ENCODE results near the gene CALN1. TPM values are rescaled to one million over a fixed set of nuclear protein-coding genes. Genes with fewer than 3 reads are reported as not detected.

Gene CALN1
- total RNA-seq, 1 experiment from 2014 or later: not detected

GRCh38 chr7:72190919-72191318, 221.2 kb downstream of the CALN1 start:
- H3K27ac Mint-ChIP-seq (ENCODE audit: unreplicated experiment): no peak overlapping the region
- peaks cover 9% of the 10 kb centered on the region for H3K9me3 Mint-ChIP-seq (ENCODE audit: unreplicated experiment)
- H3K27me3 ChIP-seq (replicated peaks; ENCODE audit: control insufficient read depth, insufficient read depth, low read length): no peaks in the 10 kb centered on the region
- H3K4me3 Mint-ChIP-seq (ENCODE audit: unreplicated experiment): no peak overlapping the region
- no peaks in the 10 kb centered on the region for H3K36me3 Mint-ChIP-seq (ENCODE audit: insufficient read depth, unreplicated experiment)
- no peak for TF ChIP-seq CTCF (IDR thresholded peaks at IDR 0.05; ENCODE audit: insufficient read depth in 1 of 2, low read depth in 1 of 2, low read length in 1 of 2, severe bottlenecking in 1 of 2, unreplicated experiment in 1 of 2)
- POLR2A ChIA-PET: no interaction called here
- no peak for DNase-seq
- CTCF ChIA-PET: no interaction called here
- no peaks in the 10 kb centered on the region for H3K9me3 ChIP-seq
- H3K4me1 ChIP-seq: no peaks in the 10 kb centered on the region
- peaks cover 7% of the 10 kb centered on the region for H3K27me3 Mint-ChIP-seq (ENCODE audit: insufficient read depth, unreplicated experiment)
- intact Hi-C loops (cut with micrococcal nuclease; ENCODE audit: unreplicated experiment): no loop called here
- no peaks in the 10 kb centered on the region for H3K4me1 Mint-ChIP-seq (ENCODE audit: low read depth, unreplicated experiment)
- H3K4me3 ChIP-seq (ENCODE audit: low read depth, low read length): no peak overlapping the region
- BruUV-seq (replicated peaks): no TSS peak
- H3K36me3 ChIP-seq (ENCODE audit: control insufficient read depth, insufficient read depth, low read length): no peaks in the 10 kb centered on the region

GRCh38 chr7:72190146-72190545, 222.0 kb downstream of the CALN1 start:
- no peaks in the 10 kb centered on the region for H3K36me3 ChIP-seq (ENCODE audit: control insufficient read depth, insufficient read depth, low read length)
- H3K36me3 Mint-ChIP-seq (ENCODE audit: insufficient read depth, unreplicated experiment): no peaks in the 10 kb centered on the region
- no peak overlapping the region for H3K4me3 Mint-ChIP-seq (ENCODE audit: unreplicated experiment)
- no TSS peak for BruUV-seq (replicated peaks)
- H3K4me3 ChIP-seq (ENCODE audit: low read depth, low read length): no peak overlapping the region
- no peak for TF ChIP-seq CTCF (IDR thresholded peaks at IDR 0.05; ENCODE audit: insufficient read depth in 1 of 2, low read depth in 1 of 2, low read length in 1 of 2, severe bottlenecking in 1 of 2, unreplicated experiment in 1 of 2)
- no peaks in the 10 kb centered on the region for H3K27me3 ChIP-seq (replicated peaks; ENCODE audit: control insufficient read depth, insufficient read depth, low read length)
- H3K9me3 ChIP-seq: no peaks in the 10 kb centered on the region
- DNase-seq: no peak
- H3K9me3 Mint-ChIP-seq (ENCODE audit: unreplicated experiment): peaks cover 11% of the 10 kb centered on the region
- H3K27ac Mint-ChIP-seq (ENCODE audit: unreplicated experiment): no peak overlapping the region
- H3K27me3 Mint-ChIP-seq (ENCODE audit: insufficient read depth, unreplicated experiment): peaks cover 5% of the 10 kb centered on the region
- no peaks in the 10 kb centered on the region for H3K4me1 Mint-ChIP-seq (ENCODE audit: low read depth, unreplicated experiment)
- H3K4me1 ChIP-seq: no peaks in the 10 kb centered on the region
- CTCF ChIA-PET: no interaction called here
- intact Hi-C loops (cut with micrococcal nuclease; ENCODE audit: unreplicated experiment): no loop called here
- POLR2A ChIA-PET: no interaction called here

- H3K4me1 Mint-ChIP-seq (ENCODE audit: low read depth, unreplicated experiment): no peaks in the 10 kb centered on the region
- no peak overlapping the region for H3K27ac Mint-ChIP-seq (ENCODE audit: unreplicated experiment)
- Histone ChIP-seq H3K9me3 (no peaks in the 10 kb centered on the region), H3K27me3 (replicated peaks; ENCODE audit: control insufficient read depth, insufficient read depth, low read length) (no peaks in the 10 kb centered on the region), H3K4me1 (no peaks in the 10 kb centered on the region), H3K36me3 (ENCODE audit: control insufficient read depth, insufficient read depth, low read length) (no peaks in the 10 kb centered on the region), H3K4me3 (ENCODE audit: low read depth, low read length) (no peak overlapping the region)
- CTCF ChIA-PET: no interaction called here
- H3K27me3 Mint-ChIP-seq (ENCODE audit: insufficient read depth, unreplicated experiment): no peaks in the 10 kb centered on the region
- H3K36me3 Mint-ChIP-seq (ENCODE audit: insufficient read depth, unreplicated experiment): no peaks in the 10 kb centered on the region
- peaks cover 16% of the 10 kb centered on the region for H3K9me3 Mint-ChIP-seq (ENCODE audit: unreplicated experiment)
- no peak for DNase-seq
- POLR2A ChIA-PET: no interaction called here
- no TSS peak for BruUV-seq (replicated peaks)
- intact Hi-C loops (cut with micrococcal nuclease; ENCODE audit: unreplicated experiment): no loop called here
- TF ChIP-seq CTCF (IDR thresholded peaks at IDR 0.05; ENCODE audit: insufficient read depth in 1 of 2, low read depth in 1 of 2, low read length in 1 of 2, severe bottlenecking in 1 of 2, unreplicated experiment in 1 of 2): no peak
- no peak overlapping the region for H3K4me3 Mint-ChIP-seq (ENCODE audit: unreplicated experiment)
Measured at GRCh38 chr7:72187179-72187578, 225.0 kb downstream of the CALN1 start.

Measured in Caco-2 (cell line).